Osteoblast (primary cell): Measurements from ENCODE around the gene CTNND2. TPM values are rescaled to one million over a fixed set of nuclear protein-coding genes. Genes with fewer than 3 reads are reported as not detected.

ENCODE experiments used
- DNase-seq: peaks from one replicate; pipeline ENCODE4 v3.0.0; 2011; ENCODE audit warnings: low spot score, mixed read lengths; ENCODE audit not compliant: insufficient read length; ENCODE audit errors: missing footprints
- H2AFZ ChIP-seq: 2 replicates; pipeline ENCODE4 v1.6.0; 2011; ENCODE audit warnings: mild to moderate bottlenecking, low read length
- H3K27ac ChIP-seq: 2 replicates; pipeline ENCODE4 v1.5.1; 2011; ENCODE audit warnings: mild to moderate bottlenecking, low read depth, low read length, moderate library complexity
- H3K27me3 ChIP-seq: 2 replicates; pipeline ENCODE4 v1.6.0; 2012; ENCODE audit warnings: mild to moderate bottlenecking, control low read depth, inconsistent platforms, low read length, moderate library complexity; ENCODE audit not compliant: insufficient read depth
- H3K36me3 ChIP-seq: 2 replicates; pipeline ENCODE4 v1.5.1; 2011; ENCODE audit warnings: mild to moderate bottlenecking, low read length, control low read depth, moderate library complexity; ENCODE audit not compliant: insufficient read depth
- H3K4me1 ChIP-seq: 2 replicates; pipeline ENCODE4 v1.5.1; 2011; ENCODE audit warnings: mild to moderate bottlenecking, low read length, control low read depth, moderate library complexity; ENCODE audit not compliant: insufficient read depth
- H3K4me2 ChIP-seq: 2 replicates; pipeline ENCODE4 v1.6.0; 2011; ENCODE audit warnings: mild to moderate bottlenecking, low read length; ENCODE audit not compliant: insufficient read depth
- H3K4me3 ChIP-seq: fragments of 200-600 bp; sonication (generic); 3 replicates; pipeline ENCODE4 v1.5.1; 2012; ENCODE audit warnings: mild to moderate bottlenecking, low read length, inconsistent platforms; ENCODE audit not compliant: insufficient read depth
- H3K79me2 ChIP-seq: 2 replicates; pipeline ENCODE4 v1.6.0; 2012; ENCODE audit warnings: mild to moderate bottlenecking, low read length, control low read depth, inconsistent platforms; ENCODE audit not compliant: insufficient read depth
- H3K9me3 ChIP-seq: 2 replicates; pipeline ENCODE4 v1.5.1; 2011; ENCODE audit warnings: low read depth, low read length, control low read depth
- H4K20me1 ChIP-seq: 2 replicates; pipeline ENCODE4 v1.6.0; 2012; ENCODE audit warnings: mild to moderate bottlenecking, low read length, control low read depth; ENCODE audit not compliant: insufficient read depth
- total RNA-seq: library from RNA; depleted of rRNA; stranded (reverse); fragments of >200 nt; gene quantifications from 2 replicates; pipeline ENCODE4 v1.2.3, GENCODE V29; 2012
- TF ChIP-seq, protein P1 (sequence below): IDR thresholded peaks from 2 replicates; pipeline ENCODE4 v1.5.1; 2011; ENCODE audit warnings: mild to moderate bottlenecking, low read depth, low read length, moderate library complexity; ENCODE audit errors: extremely low read depth

The CTNND2 gene
- total RNA-seq, 1 donor = not detected

- Histone ChIP-seq H3K4me3 (no peak overlapping the region), H3K9me3 (peaks cover 5% of the 10 kb centered on the region), H4K20me1 (no peaks in the 10 kb centered on the region), H3K79me2 (no peaks in the 10 kb centered on the region), H3K4me1 (no peaks in the 10 kb centered on the region), H3K4me2 (no peak overlapping the region), H3K36me3 (no peaks in the 10 kb centered on the region), H2AFZ (no peak overlapping the region), H3K27me3 (no peaks in the 10 kb centered on the region), H3K27ac (no peak overlapping the region)
- TF ChIP-seq, protein P1, sequence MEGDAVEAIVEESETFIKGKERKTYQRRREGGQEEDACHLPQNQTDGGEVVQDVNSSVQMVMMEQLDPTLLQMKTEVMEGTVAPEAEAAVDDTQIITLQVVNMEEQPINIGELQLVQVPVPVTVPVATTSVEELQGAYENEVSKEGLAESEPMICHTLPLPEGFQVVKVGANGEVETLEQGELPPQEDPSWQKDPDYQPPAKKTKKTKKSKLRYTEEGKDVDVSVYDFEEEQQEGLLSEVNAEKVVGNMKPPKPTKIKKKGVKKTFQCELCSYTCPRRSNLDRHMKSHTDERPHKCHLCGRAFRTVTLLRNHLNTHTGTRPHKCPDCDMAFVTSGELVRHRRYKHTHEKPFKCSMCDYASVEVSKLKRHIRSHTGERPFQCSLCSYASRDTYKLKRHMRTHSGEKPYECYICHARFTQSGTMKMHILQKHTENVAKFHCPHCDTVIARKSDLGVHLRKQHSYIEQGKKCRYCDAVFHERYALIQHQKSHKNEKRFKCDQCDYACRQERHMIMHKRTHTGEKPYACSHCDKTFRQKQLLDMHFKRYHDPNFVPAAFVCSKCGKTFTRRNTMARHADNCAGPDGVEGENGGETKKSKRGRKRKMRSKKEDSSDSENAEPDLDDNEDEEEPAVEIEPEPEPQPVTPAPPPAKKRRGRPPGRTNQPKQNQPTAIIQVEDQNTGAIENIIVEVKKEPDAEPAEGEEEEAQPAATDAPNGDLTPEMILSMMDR = no peak
- no peak for DNase-seq
These were observed 219.6 kb downstream of the CTNND2 start for GRCh38 chr5:11684607-11685006.

DNA sequence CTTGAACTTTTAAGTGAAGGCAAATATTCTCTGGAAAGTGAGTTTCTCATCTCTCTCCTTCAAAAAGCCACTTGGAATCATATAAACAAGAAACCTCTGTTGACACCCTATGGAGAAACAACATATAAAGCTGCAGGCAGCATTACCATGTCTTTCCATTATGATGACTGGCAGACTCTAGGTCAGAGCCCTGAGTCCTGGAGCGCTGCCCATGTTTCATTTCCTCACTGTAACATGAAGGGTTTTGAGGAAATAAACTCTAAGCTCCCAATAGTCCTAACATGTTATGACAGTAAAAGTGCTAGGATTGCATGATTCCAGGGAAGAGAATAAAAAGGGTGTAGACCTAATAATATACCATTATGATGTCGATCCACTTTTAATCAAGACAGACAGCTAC lies 220.6 kb downstream of the CTNND2 start:
- Histone ChIP-seq H3K27ac (no peak overlapping the region), H3K9me3 (peaks cover 5% of the 10 kb centered on the region), H3K79me2 (no peaks in the 10 kb centered on the region), H3K27me3 (no peaks in the 10 kb centered on the region), H3K4me3 (no peak overlapping the region), H2AFZ (no peak overlapping the region), H3K4me2 (no peak overlapping the region), H3K36me3 (no peaks in the 10 kb centered on the region), H3K4me1 (no peaks in the 10 kb centered on the region), H4K20me1 (no peaks in the 10 kb centered on the region)
- TF ChIP-seq, protein P1 = no peak
- no peak for DNase-seq

DNA sequence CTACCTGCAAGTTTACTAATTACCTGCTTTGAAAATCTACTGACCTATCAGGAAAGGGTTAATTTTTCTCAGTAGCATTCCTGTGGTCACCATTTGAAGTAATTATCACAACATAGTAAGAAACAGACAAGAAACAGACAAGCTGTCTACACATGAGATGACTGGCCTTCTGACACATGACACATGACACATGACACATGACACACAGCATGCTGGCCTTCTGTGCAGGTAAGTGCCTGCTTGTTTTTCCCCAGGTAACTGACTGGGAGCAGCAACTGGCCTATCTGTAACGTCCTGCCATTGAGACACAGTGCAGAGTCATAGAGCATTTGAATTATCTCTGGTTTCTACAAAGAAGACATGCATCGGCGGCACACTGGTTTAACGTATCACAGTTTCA lies 222.4 kb downstream of the CTNND2 start:
- no peak overlapping the region for H3K27ac ChIP-seq
- H3K4me3 ChIP-seq = no peak overlapping the region
- no peaks in the 10 kb centered on the region for H3K27me3 ChIP-seq
- no peak for DNase-seq
- TF ChIP-seq, protein P1 = no peak
- no peaks in the 10 kb centered on the region for H4K20me1 ChIP-seq
- peaks cover 3% of the 10 kb centered on the region for H3K9me3 ChIP-seq
- no peaks in the 10 kb centered on the region for H3K79me2 ChIP-seq
- H3K4me1 ChIP-seq = no peaks in the 10 kb centered on the region
- no peaks in the 10 kb centered on the region for H3K36me3 ChIP-seq
- H3K4me2 ChIP-seq = no peak overlapping the region
- H2AFZ ChIP-seq = no peak overlapping the region

- TF ChIP-seq, protein P1 = no peak
These were observed 224.6 kb downstream of the CTNND2 start for GRCh38 chr5:11679676-11680075.

More at GRCh38 chr5:11679676-11680075, 224.6 kb downstream of the CTNND2 start:
- Histone ChIP-seq H3K79me2 (no peaks in the 10 kb centered on the region), H3K27ac (no peak overlapping the region), H2AFZ (no peak overlapping the region), H3K4me1 (no peaks in the 10 kb centered on the region), H4K20me1 (no peaks in the 10 kb centered on the region), H3K4me3 (no peak overlapping the region), H3K9me3 (peaks cover 3% of the 10 kb centered on the region), H3K4me2 (no peak overlapping the region), H3K27me3 (no peaks in the 10 kb centered on the region), H3K36me3 (no peaks in the 10 kb centered on the region)
- DNase-seq = no peak
